Measurements from ENCODE around the gene NOL4L. TPM values are rescaled to one million over a fixed set of nuclear protein-coding genes. Genes with fewer than 3 reads are reported as not detected.

Gene NOL4L
- polyA plus RNA-seq, 1 donor (not counting 4 experiments of a cell fraction or from before 2014, with no cell fraction given), result 1.0 TPM

DNA sequence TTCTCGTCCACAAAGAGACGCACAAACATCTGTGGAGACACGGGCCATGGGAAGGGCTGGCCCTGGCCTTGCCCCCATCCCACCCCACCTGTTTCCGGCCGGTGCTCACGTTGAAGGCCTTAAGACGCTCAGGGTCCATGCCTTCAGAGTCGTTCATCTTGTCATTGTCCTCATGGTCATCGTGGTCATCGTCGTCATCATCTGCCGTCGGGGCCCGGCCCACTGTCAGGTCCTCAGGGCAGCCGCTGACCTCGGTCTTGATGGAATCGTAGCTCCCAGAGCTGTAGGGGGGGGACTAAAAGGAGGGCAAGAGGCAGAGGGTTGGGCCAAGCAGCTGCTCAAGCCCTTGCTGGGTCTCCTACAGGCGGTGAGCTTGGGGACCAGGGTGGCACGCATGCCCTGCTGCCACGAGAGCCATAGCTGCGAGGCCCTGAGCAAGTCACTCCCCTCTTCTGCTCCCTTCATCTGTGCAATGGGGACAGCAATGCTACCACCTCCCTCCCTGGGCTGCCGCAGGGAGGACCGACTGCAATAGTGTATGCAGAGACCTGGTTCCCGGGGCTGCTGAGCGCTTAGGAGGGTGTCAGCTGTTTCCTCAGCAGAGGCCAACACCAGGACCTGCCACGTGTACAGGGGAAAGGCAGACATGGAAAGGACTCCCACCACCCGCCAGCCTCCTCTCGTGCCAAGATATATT is 131.5 kb downstream of the NOL4L start:
- Histone ChIP-seq H2AFZ (ENCODE audit: control insufficient read depth, low read length) (no peak overlapping the region), H4K20me1 (ENCODE audit: control insufficient read depth, extremely low read depth, insufficient read depth, low read length) (no peaks in the 10 kb centered on the region), H3K4me3 (ENCODE audit: control insufficient read depth in 2 of 3, extremely low read depth in 1 of 3, insufficient read depth in 2 of 3, low read depth in 1 of 3, low read length in 3 of 3) (no peak overlapping the region), H3K4me2 (ENCODE audit: control insufficient read depth, extremely low read depth, insufficient read depth, low read depth, low read length) (no peak overlapping the region), H3K36me3 (ENCODE audit: control insufficient read depth in 2 of 2, extremely low read depth in 1 of 2, insufficient read depth in 2 of 2, low read length in 2 of 2) (peaks cover 0 to 2% of the 10 kb centered on the region in 2 experiments), H3K4me1 (ENCODE audit: control insufficient read depth, extremely low read depth, insufficient read depth, low read length) (no peaks in the 10 kb centered on the region), H3K79me2 (ENCODE audit: control insufficient read depth, insufficient read depth, low read length) (no peaks in the 10 kb centered on the region), H3K9ac (ENCODE audit: control insufficient read depth, extremely low read depth, insufficient read depth, low read length) (no peak overlapping the region), H3K9me3 (ENCODE audit: control insufficient read depth, low read depth, low read length) (no peaks in the 10 kb centered on the region), H3K9me1 (ENCODE audit: control insufficient read depth, extremely low read depth, insufficient read depth, low read length) (no peaks in the 10 kb centered on the region), H3K27me3 (ENCODE audit: control insufficient read depth, extremely low read depth, insufficient read depth, low read length) (no peaks in the 10 kb centered on the region), H3K27ac (ENCODE audit: control insufficient read depth, insufficient read depth, low read length) (no peak overlapping the region)
- dilution Hi-C loops (cut with MboI; ENCODE audit: extremely low pct_ligation_motif_present, low sequenced_read_pairs), result no loop called here
- FAIRE-seq (no peak), DNase-seq (ENCODE audit: low read depth, low spot score) (no peak)
- TF ChIP-seq EZH2 (IDR thresholded peaks at IDR 0.05; ENCODE audit: low read length), result no peak
- TF ChIP-seq, protein P1, sequence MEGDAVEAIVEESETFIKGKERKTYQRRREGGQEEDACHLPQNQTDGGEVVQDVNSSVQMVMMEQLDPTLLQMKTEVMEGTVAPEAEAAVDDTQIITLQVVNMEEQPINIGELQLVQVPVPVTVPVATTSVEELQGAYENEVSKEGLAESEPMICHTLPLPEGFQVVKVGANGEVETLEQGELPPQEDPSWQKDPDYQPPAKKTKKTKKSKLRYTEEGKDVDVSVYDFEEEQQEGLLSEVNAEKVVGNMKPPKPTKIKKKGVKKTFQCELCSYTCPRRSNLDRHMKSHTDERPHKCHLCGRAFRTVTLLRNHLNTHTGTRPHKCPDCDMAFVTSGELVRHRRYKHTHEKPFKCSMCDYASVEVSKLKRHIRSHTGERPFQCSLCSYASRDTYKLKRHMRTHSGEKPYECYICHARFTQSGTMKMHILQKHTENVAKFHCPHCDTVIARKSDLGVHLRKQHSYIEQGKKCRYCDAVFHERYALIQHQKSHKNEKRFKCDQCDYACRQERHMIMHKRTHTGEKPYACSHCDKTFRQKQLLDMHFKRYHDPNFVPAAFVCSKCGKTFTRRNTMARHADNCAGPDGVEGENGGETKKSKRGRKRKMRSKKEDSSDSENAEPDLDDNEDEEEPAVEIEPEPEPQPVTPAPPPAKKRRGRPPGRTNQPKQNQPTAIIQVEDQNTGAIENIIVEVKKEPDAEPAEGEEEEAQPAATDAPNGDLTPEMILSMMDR (optimal IDR thresholded peaks at IDR 0.05 in 1 of 3, IDR thresholded peaks at IDR 0.05 in 1 of 3, conservative IDR thresholded peaks at IDR 0.05 in 1 of 3; ENCODE audit: extremely low read depth in 1 of 3, insufficient read depth in 2 of 3, low read length in 3 of 3), result no peak

DNA sequence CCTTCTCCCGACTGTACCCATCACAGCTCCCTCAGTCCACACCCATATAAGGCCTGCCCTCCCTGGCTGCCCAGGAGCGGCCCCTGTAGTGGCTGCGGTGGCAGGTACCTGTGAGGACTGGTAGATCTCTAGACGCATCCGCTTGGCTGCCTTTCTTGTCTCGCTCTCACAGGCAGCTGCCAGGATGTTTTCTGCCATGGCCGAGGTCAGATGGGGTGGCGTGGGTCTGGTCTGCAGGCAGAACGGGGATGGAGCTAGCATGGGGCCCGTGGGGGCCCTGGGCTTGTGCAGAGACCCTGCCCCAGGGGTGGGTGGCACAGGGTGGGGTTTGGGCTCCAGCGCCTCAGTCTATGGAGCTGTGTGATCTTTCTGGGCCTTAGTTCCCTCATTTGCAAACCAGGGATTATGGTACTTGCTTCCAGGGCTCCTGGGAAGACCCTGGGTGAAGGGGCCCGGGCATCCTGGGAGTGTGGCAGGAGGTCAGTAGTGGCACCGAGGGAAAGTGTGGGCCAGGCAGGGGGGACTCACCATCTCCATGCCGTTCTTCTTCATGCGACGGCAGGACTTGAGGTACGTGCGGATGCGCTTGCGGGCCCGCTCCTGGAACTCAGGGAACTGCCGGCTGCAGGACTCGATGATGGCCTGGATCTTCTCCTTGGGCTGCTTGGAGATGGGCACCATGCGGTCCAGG is 132.2 kb downstream of the NOL4L start:
- no peak overlapping the region for H3K9ac ChIP-seq (ENCODE audit: control insufficient read depth, extremely low read depth, insufficient read depth, low read length)
- DNase-seq (ENCODE audit: low read depth, low spot score) (no peak), FAIRE-seq (no peak)
- H3K79me2 ChIP-seq (ENCODE audit: control insufficient read depth, insufficient read depth, low read length), result no peaks in the 10 kb centered on the region
- peaks cover 0 to 2% of the 10 kb centered on the region in 2 experiments for H3K36me3 ChIP-seq (ENCODE audit: control insufficient read depth in 2 of 2, extremely low read depth in 1 of 2, insufficient read depth in 2 of 2, low read length in 2 of 2)
- H3K4me1 ChIP-seq (ENCODE audit: control insufficient read depth, extremely low read depth, insufficient read depth, low read length), result no peaks in the 10 kb centered on the region
- H3K9me1 ChIP-seq (ENCODE audit: control insufficient read depth, extremely low read depth, insufficient read depth, low read length), result no peaks in the 10 kb centered on the region
- H3K27me3 ChIP-seq (ENCODE audit: control insufficient read depth, extremely low read depth, insufficient read depth, low read length), result no peaks in the 10 kb centered on the region
- H3K9me3 ChIP-seq (ENCODE audit: control insufficient read depth, low read depth, low read length), result no peaks in the 10 kb centered on the region
- TF ChIP-seq, protein P1 (optimal IDR thresholded peaks at IDR 0.05 in 1 of 3, IDR thresholded peaks at IDR 0.05 in 1 of 3, conservative IDR thresholded peaks at IDR 0.05 in 1 of 3; ENCODE audit: extremely low read depth in 1 of 3, insufficient read depth in 2 of 3, low read length in 3 of 3), result no peak
- TF ChIP-seq EZH2 (IDR thresholded peaks at IDR 0.05; ENCODE audit: low read length), result no peak
- no peaks in the 10 kb centered on the region for H4K20me1 ChIP-seq (ENCODE audit: control insufficient read depth, extremely low read depth, insufficient read depth, low read length)
- H3K4me2 ChIP-seq (ENCODE audit: control insufficient read depth, extremely low read depth, insufficient read depth, low read depth, low read length), result no peak overlapping the region
- no peak overlapping the region for H3K27ac ChIP-seq (ENCODE audit: control insufficient read depth, insufficient read depth, low read length)
- dilution Hi-C loops (cut with MboI; ENCODE audit: extremely low pct_ligation_motif_present, low sequenced_read_pairs), result no loop called here
- no peak overlapping the region for H2AFZ ChIP-seq (ENCODE audit: control insufficient read depth, low read length)
- H3K4me3 ChIP-seq (ENCODE audit: control insufficient read depth in 2 of 3, extremely low read depth in 1 of 3, insufficient read depth in 2 of 3, low read depth in 1 of 3, low read length in 3 of 3), result no peak overlapping the region

Data from keratinocyte (primary cell).